ENCODE measurements around the gene SERPINB13. TPM values are rescaled to one million over a fixed set of nuclear protein-coding genes. Genes with fewer than 3 reads are reported as not detected.

SERPINB13 gene
- total RNA-seq, 1 donor from 2014 or later: not detected

GRCh38 chr18:63604791-63605567 lies 17.8 kb downstream of the SERPINB13 start:
- no peak for DNase-seq (ENCODE audit: extremely low spot score, unreplicated experiment)
- Mint-ChIP-seq H3K4me3 (ENCODE audit: unreplicated experiment) (no peak overlapping the region), H3K27me3 (ENCODE audit: unreplicated experiment) (peaks cover 53% of the 10 kb centered on the region), H3K27ac (ENCODE audit: unreplicated experiment) (no peak overlapping the region), H3K9me3 (ENCODE audit: unreplicated experiment) (no peaks in the 10 kb centered on the region), H3K36me3 (ENCODE audit: unreplicated experiment) (no peaks in the 10 kb centered on the region), H3K4me1 (ENCODE audit: unreplicated experiment) (no peaks in the 10 kb centered on the region)
- no peak for TF ChIP-seq CTCF (IDR thresholded peaks at IDR 0.05)

- TF ChIP-seq CTCF (IDR thresholded peaks at IDR 0.05): no peak
- no peaks in the 10 kb centered on the region for H3K9me3 Mint-ChIP-seq (ENCODE audit: unreplicated experiment)
- no peak for DNase-seq (ENCODE audit: extremely low spot score, unreplicated experiment)
- H3K4me1 Mint-ChIP-seq (ENCODE audit: unreplicated experiment): no peaks in the 10 kb centered on the region
- no peak overlapping the region for H3K27ac Mint-ChIP-seq (ENCODE audit: unreplicated experiment)
- no peak overlapping the region for H3K4me3 Mint-ChIP-seq (ENCODE audit: unreplicated experiment)
- no peaks in the 10 kb centered on the region for H3K36me3 Mint-ChIP-seq (ENCODE audit: unreplicated experiment)
- peaks cover 53% of the 10 kb centered on the region for H3K27me3 Mint-ChIP-seq (ENCODE audit: unreplicated experiment)
These were observed 19.4 kb downstream of the SERPINB13 start for GRCh38 chr18:63606526-63606925.

GRCh38 chr18:63613420-63613819 lies 26.3 kb downstream of the SERPINB13 start:
- Mint-ChIP-seq H3K4me1 (ENCODE audit: unreplicated experiment) (no peaks in the 10 kb centered on the region), H3K27me3 (ENCODE audit: unreplicated experiment) (peaks cover 20% of the 10 kb centered on the region), H3K4me3 (ENCODE audit: unreplicated experiment) (no peak overlapping the region), H3K9me3 (ENCODE audit: unreplicated experiment) (no peaks in the 10 kb centered on the region), H3K36me3 (ENCODE audit: unreplicated experiment) (no peaks in the 10 kb centered on the region), H3K27ac (ENCODE audit: unreplicated experiment) (no peak overlapping the region)
- no peak for TF ChIP-seq CTCF (IDR thresholded peaks at IDR 0.05)
- no peak for DNase-seq (ENCODE audit: extremely low spot score, unreplicated experiment)

- Mint-ChIP-seq H3K4me3 (ENCODE audit: unreplicated experiment) (no peak overlapping the region), H3K4me1 (ENCODE audit: unreplicated experiment) (no peaks in the 10 kb centered on the region), H3K27ac (ENCODE audit: unreplicated experiment) (no peak overlapping the region), H3K36me3 (ENCODE audit: unreplicated experiment) (no peaks in the 10 kb centered on the region), H3K27me3 (ENCODE audit: unreplicated experiment) (peaks cover 13% of the 10 kb centered on the region), H3K9me3 (ENCODE audit: unreplicated experiment) (peaks cover 7% of the 10 kb centered on the region)
- no peak for TF ChIP-seq CTCF (IDR thresholded peaks at IDR 0.05)
- no peak for DNase-seq (ENCODE audit: extremely low spot score, unreplicated experiment)
These were observed 30.1 kb downstream of the SERPINB13 start for GRCh38 chr18:63617049-63617914.

- no peaks in the 10 kb centered on the region for H3K36me3 Mint-ChIP-seq (ENCODE audit: unreplicated experiment)
- peaks cover 7% of the 10 kb centered on the region for H3K9me3 Mint-ChIP-seq (ENCODE audit: unreplicated experiment)
- H3K4me1 Mint-ChIP-seq (ENCODE audit: unreplicated experiment): no peaks in the 10 kb centered on the region
- H3K4me3 Mint-ChIP-seq (ENCODE audit: unreplicated experiment): no peak overlapping the region
- H3K27me3 Mint-ChIP-seq (ENCODE audit: unreplicated experiment): peaks cover 10% of the 10 kb centered on the region
- no peak for DNase-seq (ENCODE audit: extremely low spot score, unreplicated experiment)
- TF ChIP-seq CTCF (IDR thresholded peaks at IDR 0.05): no peak
- H3K27ac Mint-ChIP-seq (ENCODE audit: unreplicated experiment): no peak overlapping the region
These were observed 30.7 kb downstream of the SERPINB13 start for GRCh38 chr18:63617915-63618234.

All from osteocyte (in vitro differentiated cells).